IgD-negative memory B cell (primary cell): Measurements from ENCODE around the gene MYORG. TPM values are rescaled to one million over a fixed set of nuclear protein-coding genes. Genes with fewer than 3 reads are reported as not detected.
"Not testable (repeated sequence)": the region's sequence is repeated elsewhere in the genome, so short reads cannot be mapped to it uniquely, and the experiment has no call there.

ENCODE experiments used
- H3K27ac Mint-ChIP-seq, 3 donors: one replicate each; pipeline ENCODE4 v1.8.0; 2020 to 2022; ENCODE audit warnings: mild to moderate bottlenecking in 3 of 3, mixed read lengths in 3 of 3, moderate library complexity in 1 of 3
- H3K27me3 Mint-ChIP-seq: one replicate; pipeline ENCODE4 v1.8.0; 2021; ENCODE audit warnings: mixed read lengths
- H3K36me3 Mint-ChIP-seq: one replicate; pipeline ENCODE4 v1.8.0; 2020; ENCODE audit warnings: mild to moderate bottlenecking, mixed read lengths
- H3K4me1 Mint-ChIP-seq, 3 donors: one replicate each; pipeline ENCODE4 v1.8.0; 2020 to 2022; ENCODE audit warnings: mixed read lengths in 3 of 3, mild to moderate bottlenecking in 1 of 3
- H3K4me3 Mint-ChIP-seq, 4 donors: one replicate each; pipeline ENCODE4 v1.8.0; 2020 to 2022; ENCODE audit warnings: mild to moderate bottlenecking in 4 of 4, mixed read lengths in 4 of 4, moderate library complexity in 3 of 4
- H3K9me3 Mint-ChIP-seq, 3 donors: one replicate each; pipeline ENCODE4 v1.8.0; 2020 to 2021; ENCODE audit warnings: mixed read lengths in 3 of 3, mild to moderate bottlenecking in 1 of 3
- polyA plus RNA-seq: library from polyadenylated mRNA; unstranded; fragments of 300-500 nt; fragmentation: Illumina TruSeq; gene quantifications from one replicate; pipeline ENCODE4 v1.2.3, GENCODE V29; 2021

MYORG gene
- polyA plus RNA-seq, 1 donor from 2014 or later = 0.19 TPM

GRCh38 chr9:34338079-34338478 lies 38.6 kb downstream of the MYORG start:
- H3K27ac Mint-ChIP-seq, H3K9me3 Mint-ChIP-seq, H3K27me3 Mint-ChIP-seq, H3K4me3 Mint-ChIP-seq, H3K36me3 Mint-ChIP-seq, H3K4me1 Mint-ChIP-seq: not testable (repeated sequence)

DNA sequence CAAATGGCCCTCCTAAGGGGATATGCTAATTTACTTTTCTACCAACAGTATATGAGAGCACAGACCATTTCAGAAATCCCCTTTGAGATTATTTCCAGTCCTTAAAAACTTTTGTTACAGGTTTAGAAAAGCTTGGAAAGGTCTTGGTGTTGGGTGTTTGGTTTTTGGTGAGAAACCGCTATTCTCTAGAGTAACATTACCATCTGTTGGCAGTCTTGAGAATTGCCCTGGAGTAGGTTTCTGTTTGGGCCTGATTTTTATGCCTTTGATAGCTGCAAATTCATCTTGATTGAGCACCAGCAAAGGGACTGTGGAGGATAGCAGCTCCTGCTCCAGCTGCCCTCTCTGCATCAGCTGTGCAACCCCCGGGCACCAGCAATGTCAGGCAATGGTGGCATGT lies 39.3 kb downstream of the MYORG start:
- Mint-ChIP-seq H3K9me3 (no peaks in the 10 kb centered on the region), H3K36me3 (peaks cover 1% of the 10 kb centered on the region), H3K27me3 (no peaks in the 10 kb centered on the region), H3K4me3 (peak overlapping the region in 1 of 4 donors; percentile 22), H3K4me1 (peaks cover 1% of the 10 kb centered on the region in 3 donors), H3K27ac (no peak overlapping the region)

GRCh38 chr9:34335376-34335775 lies 41.3 kb downstream of the MYORG start:
- Mint-ChIP-seq H3K4me1 (peaks cover 11 to 16% (median 13%) of the 10 kb centered on the region in 3 donors), H3K36me3 (peaks cover 1% of the 10 kb centered on the region), H3K27me3 (no peaks in the 10 kb centered on the region), H3K4me3 (no peak overlapping the region), H3K27ac (peak overlapping the region in 1 of 3 donors; percentile 6), H3K9me3 (no peaks in the 10 kb centered on the region)

- H3K27me3 Mint-ChIP-seq = no peaks in the 10 kb centered on the region
- H3K9me3 Mint-ChIP-seq = no peaks in the 10 kb centered on the region
- H3K4me3 Mint-ChIP-seq = peak overlapping the region in 1 of 4 donors; percentile 58
- H3K36me3 Mint-ChIP-seq = peaks cover 1% of the 10 kb centered on the region
- peaks cover 12 to 20% (median 13%) of the 10 kb centered on the region in 3 donors for H3K4me1 Mint-ChIP-seq
- H3K27ac Mint-ChIP-seq = peak overlapping the region in 1 of 3 donors; percentile 6
These were observed 41.8 kb downstream of the MYORG start for GRCh38 chr9:34334916-34335315.

- Mint-ChIP-seq H3K4me1 (peaks cover 13 to 20% (median 13%) of the 10 kb centered on the region in 3 donors), H3K27me3 (no peaks in the 10 kb centered on the region), H3K4me3 (peak overlapping the region in 1 of 4 donors; percentile 58), H3K9me3 (no peaks in the 10 kb centered on the region), H3K36me3 (peaks cover 3% of the 10 kb centered on the region), H3K27ac (no peak overlapping the region)
These were observed 42.3 kb downstream of the MYORG start for GRCh38 chr9:34334337-34334824.

GRCh38 chr9:34333836-34334235 lies 42.9 kb downstream of the MYORG start:
- Mint-ChIP-seq H3K4me3 (no peak overlapping the region), H3K27ac (no peak overlapping the region), H3K36me3 (peaks cover 3% of the 10 kb centered on the region), H3K9me3 (no peaks in the 10 kb centered on the region), H3K27me3 (no peaks in the 10 kb centered on the region), H3K4me1 (peaks cover 13 to 20% (median 13%) of the 10 kb centered on the region in 3 donors)

GRCh38 chr9:34332076-34332964 lies 44.4 kb downstream of the MYORG start:
- Mint-ChIP-seq H3K4me1 (peaks cover 13 to 24% (median 13%) of the 10 kb centered on the region in 3 donors), H3K9me3 (no peaks in the 10 kb centered on the region), H3K27me3 (no peaks in the 10 kb centered on the region), H3K4me3 (peak overlapping the region in 1 of 4 donors; percentile 56), H3K36me3 (peaks cover 3% of the 10 kb centered on the region), H3K27ac (peak overlapping the region in 1 of 3 donors; percentile 32)

DNA sequence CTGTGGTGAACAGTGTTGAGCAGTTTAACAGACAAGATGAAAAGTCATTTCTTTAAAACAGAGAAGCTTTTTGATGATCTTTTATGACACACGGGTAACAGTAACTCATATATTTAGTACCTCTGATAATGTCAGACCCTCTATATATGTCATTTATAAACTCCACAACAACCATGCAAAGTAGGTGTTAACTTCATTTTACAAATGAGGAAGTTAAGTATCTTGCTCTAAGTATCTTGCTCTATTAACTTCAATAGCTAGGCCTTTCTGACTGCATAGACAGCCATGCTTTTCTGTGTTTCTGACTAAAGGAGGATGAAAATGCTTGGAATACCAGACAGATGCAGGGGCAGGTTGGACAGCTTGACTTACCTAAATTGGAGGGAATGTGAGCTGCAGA lies 45.5 kb downstream of the MYORG start:
- Mint-ChIP-seq H3K4me1 (peaks cover 13 to 24% (median 13%) of the 10 kb centered on the region in 3 donors), H3K27ac (peak overlapping the region in 2 of 3 donors; percentile 68 to 74), H3K27me3 (no peaks in the 10 kb centered on the region), H3K4me3 (peak overlapping the region; percentile 39 to 89 (median 70)), H3K9me3 (no peaks in the 10 kb centered on the region), H3K36me3 (peaks cover 1% of the 10 kb centered on the region)

DNA sequence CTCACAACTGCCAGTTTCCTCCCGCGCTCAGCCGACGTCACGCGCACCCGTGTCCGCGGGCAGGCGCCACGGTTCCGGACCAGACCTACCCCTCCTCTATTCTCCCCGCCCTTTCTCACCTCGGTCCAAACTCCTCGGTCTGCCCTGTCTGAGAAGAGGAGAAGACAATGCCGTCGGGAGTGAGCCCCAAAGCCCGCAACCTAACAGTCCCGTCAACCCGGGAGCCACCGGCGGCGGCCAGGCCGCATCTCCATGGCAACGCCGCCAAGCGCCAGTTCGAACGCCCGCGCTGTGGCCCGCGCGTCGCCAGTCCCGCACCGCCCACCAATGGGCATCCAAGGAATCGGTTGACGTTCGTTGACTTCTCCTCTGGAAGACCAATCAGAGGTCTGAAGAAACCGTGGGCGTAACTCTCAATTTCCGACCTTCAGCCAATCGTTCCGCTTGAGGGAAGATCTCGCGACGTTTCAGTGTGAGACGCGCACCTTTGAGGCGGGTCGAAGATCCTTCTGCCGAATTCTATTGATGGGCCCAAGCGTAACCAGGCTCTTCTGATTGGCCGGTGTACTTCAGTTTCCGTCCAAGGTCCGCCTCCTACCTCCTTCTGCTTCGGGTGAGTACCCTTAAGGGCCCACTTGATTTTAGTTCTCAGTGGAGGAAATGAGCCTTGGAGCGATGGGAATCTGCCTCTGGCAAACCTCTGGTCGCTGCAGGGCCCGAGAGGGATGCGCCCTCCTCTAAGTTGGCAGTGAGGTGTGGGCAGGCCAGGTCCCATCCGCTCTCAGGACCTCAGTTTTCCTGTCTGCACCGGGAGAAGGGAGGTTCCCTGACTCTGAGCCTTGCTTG lies 47.5 kb downstream of the MYORG start, which contains the start of the genes KIF24 and NUDT2:
Gene KIF24 (minus strand): TSS at position 282 of the 846 bp plus-strand sequence. CDS start 17,922 bp downstream, outside the sequence.
Gene NUDT2 (plus strand): TSS at position 583 of the 846 bp plus-strand sequence. CDS start 9,471 bp downstream, outside the sequence.
- H3K9me3 Mint-ChIP-seq = no peaks in the 10 kb centered on the region
- H3K36me3 Mint-ChIP-seq = peaks cover 1% of the 10 kb centered on the region
- peak within 1 kb of the TSS; percentile 83 to 98 (median 92) for H3K4me3 Mint-ChIP-seq
- peak within 1 kb of the TSS; percentile 81 to 98 (median 98) for H3K27ac Mint-ChIP-seq
- peaks cover 13 to 24% (median 13%) of the 10 kb centered on the region in 3 donors for H3K4me1 Mint-ChIP-seq
- no peaks in the 10 kb centered on the region for H3K27me3 Mint-ChIP-seq

GRCh38 chr9:34328500-34328986 lies 48.2 kb downstream of the MYORG start:
- H3K27ac Mint-ChIP-seq = peak overlapping the region; percentile 81 to 98 (median 98)
- no peaks in the 10 kb centered on the region for H3K9me3 Mint-ChIP-seq
- no peaks in the 10 kb centered on the region for H3K27me3 Mint-ChIP-seq
- peak overlapping the region; percentile 83 to 98 (median 92) for H3K4me3 Mint-ChIP-seq
- H3K36me3 Mint-ChIP-seq = peaks cover 1% of the 10 kb centered on the region
- peaks cover 13 to 24% (median 13%) of the 10 kb centered on the region in 3 donors for H3K4me1 Mint-ChIP-seq

DNA sequence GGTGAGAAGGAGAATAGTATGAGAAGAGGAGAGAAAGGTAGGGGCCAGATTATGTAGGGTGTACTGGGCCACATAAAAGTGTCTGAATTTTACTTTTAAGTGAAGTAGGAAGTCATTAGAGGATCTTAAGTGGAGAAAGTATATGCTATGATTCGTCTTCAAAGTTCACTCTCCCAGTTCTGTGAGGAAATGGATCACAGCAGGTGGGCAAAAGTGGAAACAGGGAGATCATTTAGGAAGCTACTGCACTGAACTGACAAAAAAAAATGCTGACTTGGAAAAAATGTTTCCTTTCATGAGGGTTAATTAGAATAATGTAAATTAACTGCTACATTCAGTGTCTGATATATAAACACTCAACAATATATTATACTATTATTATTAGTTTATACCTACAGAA lies 50.0 kb downstream of the MYORG start:
- peak overlapping the region in 1 of 4 donors; percentile 44 for H3K4me3 Mint-ChIP-seq
- no peaks in the 10 kb centered on the region for H3K9me3 Mint-ChIP-seq
- H3K4me1 Mint-ChIP-seq = peaks cover 8 to 16% (median 8%) of the 10 kb centered on the region in 3 donors
- peaks cover 1% of the 10 kb centered on the region for H3K36me3 Mint-ChIP-seq
- H3K27me3 Mint-ChIP-seq = no peaks in the 10 kb centered on the region
- peak overlapping the region in 1 of 3 donors; percentile 25 for H3K27ac Mint-ChIP-seq

DNA sequence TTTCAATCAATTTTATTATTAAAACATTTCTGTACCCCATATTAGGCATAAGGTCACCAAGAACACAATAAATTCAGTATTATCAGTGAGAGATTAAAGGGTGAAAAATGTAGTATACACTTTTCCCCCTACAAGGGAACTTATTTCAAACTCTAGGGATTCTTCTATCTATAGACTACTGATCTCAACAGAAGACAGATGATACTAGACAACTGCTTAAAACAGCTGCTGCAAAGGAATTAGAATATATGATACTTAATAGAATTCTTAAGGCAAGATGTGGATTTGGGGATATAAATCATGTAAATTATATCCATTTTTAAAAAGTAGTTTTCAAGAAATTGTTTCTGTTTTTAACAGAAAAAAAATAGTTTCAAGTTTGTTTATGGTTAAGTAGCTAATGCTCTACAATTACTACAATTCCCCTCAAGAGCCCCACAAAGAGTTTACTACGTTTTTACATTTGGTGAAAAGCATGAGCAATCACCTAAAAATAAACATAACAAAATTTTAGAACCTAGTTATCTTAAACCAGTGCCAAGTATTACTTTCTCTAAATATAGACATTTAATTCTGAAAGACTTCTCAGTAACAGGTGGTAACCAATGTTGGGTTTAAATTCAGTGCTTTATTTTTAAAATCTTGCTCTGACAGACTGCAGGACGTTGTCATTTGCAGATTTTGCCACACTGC lies 53.7 kb downstream of the MYORG start:
- Mint-ChIP-seq H3K9me3 (no peaks in the 10 kb centered on the region), H3K36me3 (peaks cover 2% of the 10 kb centered on the region), H3K4me1 (peaks cover 0 to 2% (median 0%) of the 10 kb centered on the region in 3 donors), H3K4me3 (no peak overlapping the region), H3K27ac (no peak overlapping the region), H3K27me3 (peaks cover 2% of the 10 kb centered on the region)

DNA sequence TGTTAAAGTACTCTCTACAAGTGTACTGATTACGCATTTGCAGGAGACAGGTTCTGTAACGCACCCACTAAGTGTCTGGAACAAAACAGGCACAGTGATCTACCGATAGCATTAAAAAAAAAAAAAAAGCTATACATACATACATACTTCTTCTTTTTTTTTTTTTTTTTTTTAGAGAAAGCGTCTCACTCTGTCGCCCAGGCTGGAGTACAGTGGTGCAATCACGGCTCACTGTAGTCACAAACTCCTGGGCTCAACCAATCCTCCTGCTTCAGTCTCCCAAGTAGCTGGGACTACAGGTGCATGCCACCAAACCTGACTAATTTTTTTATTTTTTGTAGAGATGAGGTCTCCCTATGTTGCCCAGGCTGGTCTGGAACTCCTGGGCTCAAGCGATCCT lies 55.2 kb downstream of the MYORG start:
- Mint-ChIP-seq H3K27ac (no peak overlapping the region), H3K36me3 (peaks cover 2% of the 10 kb centered on the region), H3K4me3 (no peak overlapping the region), H3K4me1 (no peaks in the 10 kb centered on the region), H3K9me3 (no peaks in the 10 kb centered on the region), H3K27me3 (peaks cover 2% of the 10 kb centered on the region)

DNA sequence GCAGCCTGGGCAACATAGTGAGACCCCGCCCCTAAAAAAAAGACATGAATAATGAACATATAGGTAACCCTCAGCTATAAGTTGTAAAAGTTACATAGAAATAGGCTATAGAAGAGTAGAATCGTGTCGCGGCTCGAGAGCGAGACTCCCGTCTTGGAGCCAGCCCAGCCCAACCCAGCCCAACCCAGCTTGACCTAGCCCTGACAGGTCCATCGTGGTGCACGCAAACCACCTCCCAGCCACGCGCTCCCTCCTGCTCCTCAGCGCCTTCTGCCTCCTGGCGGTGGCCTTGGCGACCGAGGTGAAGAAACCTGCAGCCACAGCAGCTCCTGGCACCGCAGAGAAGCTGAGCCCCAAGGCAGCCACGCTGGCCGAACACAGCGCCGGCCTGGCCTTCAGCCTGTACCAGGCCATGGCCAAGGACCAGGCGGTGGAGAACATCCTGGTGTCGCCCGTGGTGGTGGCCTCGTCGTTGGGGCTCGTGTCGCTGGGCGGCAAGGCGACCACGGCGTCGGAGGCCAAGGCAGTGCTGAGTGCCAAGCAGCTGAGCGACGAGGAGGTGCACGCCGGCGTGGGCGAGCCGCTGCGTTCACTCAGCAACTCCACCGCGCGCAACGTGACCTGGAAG lies 58.4 kb downstream of the MYORG start:
- H3K27ac Mint-ChIP-seq = no peak overlapping the region
- H3K4me3 Mint-ChIP-seq = no peak overlapping the region
- H3K36me3 Mint-ChIP-seq = peaks cover 2% of the 10 kb centered on the region
- peaks cover 2% of the 10 kb centered on the region for H3K27me3 Mint-ChIP-seq
- H3K9me3 Mint-ChIP-seq = no peaks in the 10 kb centered on the region
- H3K4me1 Mint-ChIP-seq = no peaks in the 10 kb centered on the region
